Astrocyte (in vitro differentiated cells and primary cell): ENCODE results near the gene TLE2. TPM values are rescaled to one million over a fixed set of nuclear protein-coding genes. Genes with fewer than 3 reads are reported as not detected.

Experiments used
- DNase-seq: peaks from one replicate; pipeline ENCODE4 v3.0.0-alpha.2; 2010; ENCODE audit warnings: low read depth
- FAIRE-seq: peaks from 2 replicates; lab custom pipeline; 2011; peaks lifted over from hg19 to GRCh38; lab: Jason Lieb, UNC
- H2AFZ ChIP-seq: 2 replicates; pipeline ENCODE4 v1.6.0; 2012; ENCODE audit warnings: low read depth, low read length, inconsistent platforms
- H3K27ac ChIP-seq: 2 replicates; pipeline ENCODE4 v1.5.1; 2011; ENCODE audit warnings: low read depth, low read length, inconsistent platforms
- H3K27me3 ChIP-seq: 2 replicates; pipeline ENCODE4 v1.6.0; 2011; ENCODE audit warnings: low read length, inconsistent platforms; ENCODE audit not compliant: insufficient read depth
- H3K36me3 ChIP-seq: 2 replicates; pipeline ENCODE4 v1.5.1; 2011; ENCODE audit warnings: low read length, inconsistent platforms; ENCODE audit not compliant: insufficient read depth
- H3K4me1 ChIP-seq: 2 replicates; pipeline ENCODE4 v1.5.1; 2011; ENCODE audit warnings: low read length, inconsistent platforms; ENCODE audit not compliant: insufficient read depth
- H3K4me2 ChIP-seq: 2 replicates; pipeline ENCODE4 v1.6.0; 2012; ENCODE audit warnings: low read length, inconsistent platforms
- H3K4me3 ChIP-seq: 2 replicates; pipeline ENCODE4 v1.5.1; 2011; ENCODE audit warnings: low read depth, mild to moderate bottlenecking, low read length, inconsistent platforms; ENCODE audit not compliant: insufficient read depth
- H3K79me2 ChIP-seq: 2 replicates; pipeline ENCODE4 v1.6.0; 2012; ENCODE audit warnings: mild to moderate bottlenecking, low read length, inconsistent platforms; ENCODE audit not compliant: insufficient read depth
- H3K9ac ChIP-seq: 2 replicates; pipeline ENCODE4 v1.6.0; 2012; ENCODE audit warnings: mild to moderate bottlenecking, low read length, inconsistent platforms
- H3K9me3 ChIP-seq: 2 replicates; pipeline ENCODE4 v1.5.1; 2012; ENCODE audit warnings: low read depth, mild to moderate bottlenecking, low read length, inconsistent platforms; ENCODE audit not compliant: insufficient read depth
- H4K20me1 ChIP-seq: 2 replicates; pipeline ENCODE4 v1.6.0; 2012; ENCODE audit warnings: low read length, inconsistent platforms; ENCODE audit not compliant: insufficient read depth
- H3K27ac Mint-ChIP-seq: one replicate; pipeline ENCODE4 v1.8.0; 2021; ENCODE audit warnings: mild to moderate bottlenecking, mixed read lengths; ENCODE audit not compliant: unreplicated experiment
- H3K27me3 Mint-ChIP-seq: one replicate; pipeline ENCODE4 v1.8.0; 2021; ENCODE audit warnings: low read depth, mixed read lengths; ENCODE audit not compliant: unreplicated experiment
- H3K36me3 Mint-ChIP-seq: one replicate; pipeline ENCODE4 v1.8.0; 2021; ENCODE audit warnings: low read depth, mixed read lengths; ENCODE audit not compliant: unreplicated experiment
- H3K4me1 Mint-ChIP-seq: one replicate; pipeline ENCODE4 v1.8.0; 2021; ENCODE audit warnings: low read depth, mixed read lengths; ENCODE audit not compliant: unreplicated experiment
- H3K4me3 Mint-ChIP-seq: one replicate; pipeline ENCODE4 v1.8.0; 2021; ENCODE audit warnings: mild to moderate bottlenecking, moderate library complexity, mixed read lengths; ENCODE audit not compliant: unreplicated experiment
- H3K9me3 Mint-ChIP-seq: one replicate; pipeline ENCODE4 v1.8.0; 2021; ENCODE audit warnings: mild to moderate bottlenecking, mixed read lengths; ENCODE audit not compliant: unreplicated experiment
- EZH2 ChIP-seq: IDR thresholded peaks from 2 replicates; pipeline ENCODE4 v1.6.1; 2012; ENCODE audit warnings: mild to moderate bottlenecking, low read length, inconsistent platforms; ENCODE audit not compliant: insufficient read depth
- total RNA-seq: library from RNA; stranded (reverse); gene quantifications from 2 replicates; pipeline ENCODE4 v1.2.1, GENCODE V29; 2021
- TF ChIP-seq, protein P1 (sequence below): IDR thresholded peaks from 2 replicates; pipeline ENCODE4 v1.5.1; 2011; ENCODE audit warnings: low read depth, mild to moderate bottlenecking, inconsistent platforms, low read length, moderate library complexity; ENCODE audit not compliant: insufficient read depth

The TLE2 gene
- total RNA-seq, 1 donor from 2014 or later, result 0.79 TPM

- Histone ChIP-seq H3K4me3 (peak overlapping the region; percentile 67), H3K4me2 (peak overlapping the region; percentile 98), H3K27me3 (peaks cover 19% of the 10 kb centered on the region), H3K4me1 (peaks cover 20% of the 10 kb centered on the region), H3K27ac (peak overlapping the region; percentile 28), H2AFZ (peak overlapping the region; percentile 82), H3K36me3 (no peaks in the 10 kb centered on the region), H4K20me1 (no peaks in the 10 kb centered on the region), H3K79me2 (no peaks in the 10 kb centered on the region), H3K9me3 (no peaks in the 10 kb centered on the region), H3K9ac (peak overlapping the region; percentile 78)
- H3K27me3 Mint-ChIP-seq, result peaks cover 72% of the 10 kb centered on the region
- DNase-seq (peak; percentile 36), FAIRE-seq (no peak)
- peak overlapping the region; percentile 86 for H3K4me3 Mint-ChIP-seq
- H3K4me1 Mint-ChIP-seq, result peaks cover 12% of the 10 kb centered on the region
- no peaks in the 10 kb centered on the region for H3K36me3 Mint-ChIP-seq
- peak overlapping the region; percentile 77 for H3K27ac Mint-ChIP-seq
- TF ChIP-seq EZH2, result peak; percentile 22
- TF ChIP-seq, protein P1, sequence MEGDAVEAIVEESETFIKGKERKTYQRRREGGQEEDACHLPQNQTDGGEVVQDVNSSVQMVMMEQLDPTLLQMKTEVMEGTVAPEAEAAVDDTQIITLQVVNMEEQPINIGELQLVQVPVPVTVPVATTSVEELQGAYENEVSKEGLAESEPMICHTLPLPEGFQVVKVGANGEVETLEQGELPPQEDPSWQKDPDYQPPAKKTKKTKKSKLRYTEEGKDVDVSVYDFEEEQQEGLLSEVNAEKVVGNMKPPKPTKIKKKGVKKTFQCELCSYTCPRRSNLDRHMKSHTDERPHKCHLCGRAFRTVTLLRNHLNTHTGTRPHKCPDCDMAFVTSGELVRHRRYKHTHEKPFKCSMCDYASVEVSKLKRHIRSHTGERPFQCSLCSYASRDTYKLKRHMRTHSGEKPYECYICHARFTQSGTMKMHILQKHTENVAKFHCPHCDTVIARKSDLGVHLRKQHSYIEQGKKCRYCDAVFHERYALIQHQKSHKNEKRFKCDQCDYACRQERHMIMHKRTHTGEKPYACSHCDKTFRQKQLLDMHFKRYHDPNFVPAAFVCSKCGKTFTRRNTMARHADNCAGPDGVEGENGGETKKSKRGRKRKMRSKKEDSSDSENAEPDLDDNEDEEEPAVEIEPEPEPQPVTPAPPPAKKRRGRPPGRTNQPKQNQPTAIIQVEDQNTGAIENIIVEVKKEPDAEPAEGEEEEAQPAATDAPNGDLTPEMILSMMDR, result no peak
- H3K9me3 Mint-ChIP-seq, result peaks cover 4% of the 10 kb centered on the region
These were observed 5.8 kb upstream of the TLE2 start for GRCh38 chr19:3034656-3035541.

- H3K27me3 ChIP-seq, result peaks cover 24% of the 10 kb centered on the region
- no peak overlapping the region for H3K27ac ChIP-seq
- peak overlapping the region; percentile 86 for H3K4me3 Mint-ChIP-seq
- H3K27ac Mint-ChIP-seq, result no peak overlapping the region
- DNase-seq (no peak), FAIRE-seq (no peak)
- H3K9me3 Mint-ChIP-seq, result peaks cover 4% of the 10 kb centered on the region
- H3K9ac ChIP-seq, result no peak overlapping the region
- H3K36me3 ChIP-seq, result no peaks in the 10 kb centered on the region
- peak overlapping the region; percentile 67 for H3K4me3 ChIP-seq
- peak overlapping the region; percentile 82 for H2AFZ ChIP-seq
- H3K27me3 Mint-ChIP-seq, result peaks cover 72% of the 10 kb centered on the region
- H3K9me3 ChIP-seq, result no peaks in the 10 kb centered on the region
- TF ChIP-seq, protein P1, result no peak
- no peak for TF ChIP-seq EZH2
- H3K4me2 ChIP-seq, result peak overlapping the region; percentile 98
- H3K36me3 Mint-ChIP-seq, result no peaks in the 10 kb centered on the region
- peaks cover 12% of the 10 kb centered on the region for H3K4me1 Mint-ChIP-seq
- no peaks in the 10 kb centered on the region for H3K79me2 ChIP-seq
- peaks cover 19% of the 10 kb centered on the region for H3K4me1 ChIP-seq
- no peaks in the 10 kb centered on the region for H4K20me1 ChIP-seq
These were observed 5.3 kb upstream of the TLE2 start for GRCh38 chr19:3034406-3034655.
